ENCODE data around the gene PTK7. TPM values are rescaled to one million over a fixed set of nuclear protein-coding genes. Genes with fewer than 3 reads are reported as not detected.
"Not testable (repeated sequence)": the region's sequence is repeated elsewhere in the genome, so short reads cannot be mapped to it uniquely, and the experiment has no call there.

PTK7 gene
- total and polyA plus RNA-seq, 2 experiments from 2014 or later, result 127 to 162 TPM

- peak overlapping the region; percentile 88 for H3K4me2 ChIP-seq
- peaks cover 13% of the 10 kb centered on the region for H4K20me1 ChIP-seq (ENCODE audit: insufficient read depth, poor library complexity, severe bottlenecking)
Observed at GRCh38 chr6:43078691-43079090, 2.6 kb downstream of the PTK7 start.

GRCh38 chr6:43081043-43081442 is 4.9 kb downstream of the PTK7 start:
- Histone ChIP-seq H3K9me2 (replicated peaks; ENCODE audit: insufficient read depth) (no peaks in the 10 kb centered on the region), H3K4me1 (ENCODE audit: insufficient read depth) (peaks cover 8% of the 10 kb centered on the region), H3K27ac (no peak overlapping the region), H3K4me3 (no peak overlapping the region), H4K20me1 (ENCODE audit: insufficient read depth, poor library complexity, severe bottlenecking) (peaks cover 13% of the 10 kb centered on the region), H3K36me3 (replicated peaks; ENCODE audit: insufficient read depth, low read depth) (no peaks in the 10 kb centered on the region), H3K79me2 (peaks cover 98% of the 10 kb centered on the region), H3K4me2 (no peak overlapping the region), H2AFZ (no peak overlapping the region), H3K9me3 (ENCODE audit: low read depth) (no peaks in the 10 kb centered on the region), H3K27me3 (no peaks in the 10 kb centered on the region)
- 94% methylated on average over 4 of the region's 4 CpGs for WGBS (ENCODE audit: low lambda C conversion rate, missing lambda C conversion rate)
- no peak for TF ChIP-seq EZH2 (IDR thresholded peaks at IDR 0.05; ENCODE audit: borderline replicate concordance)
- no peak for TF ChIP-seq EZH2phosphoT487 (IDR thresholded peaks at IDR 0.05; ENCODE audit: low read depth, severe bottlenecking, unreplicated experiment)
- no peak for TF ChIP-seq CTCF (IDR thresholded peaks at IDR 0.05; ENCODE audit: poor library complexity)
- no peak for DNase-seq (ENCODE audit: low spot score)

More at GRCh38 chr6:43078691-43079090, 2.6 kb downstream of the PTK7 start:
- Histone ChIP-seq H3K27ac (peak overlapping the region; percentile 96), H2AFZ (no peak overlapping the region), H3K27me3 (no peaks in the 10 kb centered on the region), H3K79me2 (peaks cover 74% of the 10 kb centered on the region), H3K36me3 (replicated peaks; ENCODE audit: insufficient read depth, low read depth) (no peaks in the 10 kb centered on the region), H3K9me3 (ENCODE audit: low read depth) (no peaks in the 10 kb centered on the region), H3K9me2 (replicated peaks; ENCODE audit: insufficient read depth) (no peaks in the 10 kb centered on the region), H3K4me1 (ENCODE audit: insufficient read depth) (peaks cover 26% of the 10 kb centered on the region), H3K4me3 (no peak overlapping the region)
- TF ChIP-seq EZH2phosphoT487 (IDR thresholded peaks at IDR 0.05; ENCODE audit: low read depth, severe bottlenecking, unreplicated experiment) (no peak), CTCF (IDR thresholded peaks at IDR 0.05; ENCODE audit: poor library complexity) (no peak), EZH2 (IDR thresholded peaks at IDR 0.05; ENCODE audit: borderline replicate concordance) (no peak)
- 44% methylated on average over 2 of the region's 2 CpGs for WGBS (ENCODE audit: low lambda C conversion rate, missing lambda C conversion rate)
- no peak for DNase-seq (ENCODE audit: low spot score)

GRCh38 chr6:43081922-43082321 is 5.8 kb downstream of the PTK7 start:
- Histone ChIP-seq H3K79me2 (peaks cover 100% of the 10 kb centered on the region), H4K20me1 (ENCODE audit: insufficient read depth, poor library complexity, severe bottlenecking) (peaks cover 19% of the 10 kb centered on the region)
- not testable (repeated sequence) for H3K4me3 ChIP-seq; H3K4me2 ChIP-seq; H3K36me3 ChIP-seq (replicated peaks; ENCODE audit: insufficient read depth, low read depth); H3K4me1 ChIP-seq (ENCODE audit: insufficient read depth); H2AFZ ChIP-seq; H3K27me3 ChIP-seq; H3K9me2 ChIP-seq (replicated peaks; ENCODE audit: insufficient read depth); DNase-seq (ENCODE audit: low spot score); H3K27ac ChIP-seq; H3K9me3 ChIP-seq (ENCODE audit: low read depth)
- WGBS (ENCODE audit: low lambda C conversion rate, missing lambda C conversion rate), result 94% methylated on average over 9 of the region's 9 CpGs

GRCh38 chr6:43082806-43083655 is 6.9 kb downstream of the PTK7 start:
- no peaks in the 10 kb centered on the region for H3K9me2 ChIP-seq (replicated peaks; ENCODE audit: insufficient read depth)
- TF ChIP-seq EZH2 (IDR thresholded peaks at IDR 0.05; ENCODE audit: borderline replicate concordance), result no peak
- no peak for TF ChIP-seq CTCF (IDR thresholded peaks at IDR 0.05; ENCODE audit: poor library complexity)
- no peak for TF ChIP-seq EZH2phosphoT487 (IDR thresholded peaks at IDR 0.05; ENCODE audit: low read depth, severe bottlenecking, unreplicated experiment)
- peaks cover 5% of the 10 kb centered on the region for H3K4me1 ChIP-seq (ENCODE audit: insufficient read depth)
- no peak overlapping the region for H3K27ac ChIP-seq
- H3K36me3 ChIP-seq (replicated peaks; ENCODE audit: insufficient read depth, low read depth), result no peaks in the 10 kb centered on the region
- no peaks in the 10 kb centered on the region for H3K9me3 ChIP-seq (ENCODE audit: low read depth)
- no peaks in the 10 kb centered on the region for H3K27me3 ChIP-seq
- no peak for DNase-seq (ENCODE audit: low spot score)
- no peak overlapping the region for H3K4me3 ChIP-seq
- peaks cover 100% of the 10 kb centered on the region for H3K79me2 ChIP-seq
- H4K20me1 ChIP-seq (ENCODE audit: insufficient read depth, poor library complexity, severe bottlenecking), result peaks cover 19% of the 10 kb centered on the region
- no peak overlapping the region for H3K4me2 ChIP-seq
- 86% methylated on average over 13 of the region's 13 CpGs for WGBS (ENCODE audit: low lambda C conversion rate, missing lambda C conversion rate)
- H2AFZ ChIP-seq, result no peak overlapping the region

Data from hepatocyte (in vitro differentiated cells).